Measurements from ENCODE around the gene SLC34A1. TPM values are rescaled to one million over a fixed set of nuclear protein-coding genes. Genes with fewer than 3 reads are reported as not detected.
A peak's percentile ranks its signal among the peaks of the same experiment; 100 is the strongest.

The SLC34A1 gene
- total RNA-seq, 1 donor = not detected

- no peak overlapping the region for H3K4me3 ChIP-seq (ENCODE audit: low read depth, low read length)
- no peak for DNase-seq (ENCODE audit: low read depth)
- TF ChIP-seq, protein P1, sequence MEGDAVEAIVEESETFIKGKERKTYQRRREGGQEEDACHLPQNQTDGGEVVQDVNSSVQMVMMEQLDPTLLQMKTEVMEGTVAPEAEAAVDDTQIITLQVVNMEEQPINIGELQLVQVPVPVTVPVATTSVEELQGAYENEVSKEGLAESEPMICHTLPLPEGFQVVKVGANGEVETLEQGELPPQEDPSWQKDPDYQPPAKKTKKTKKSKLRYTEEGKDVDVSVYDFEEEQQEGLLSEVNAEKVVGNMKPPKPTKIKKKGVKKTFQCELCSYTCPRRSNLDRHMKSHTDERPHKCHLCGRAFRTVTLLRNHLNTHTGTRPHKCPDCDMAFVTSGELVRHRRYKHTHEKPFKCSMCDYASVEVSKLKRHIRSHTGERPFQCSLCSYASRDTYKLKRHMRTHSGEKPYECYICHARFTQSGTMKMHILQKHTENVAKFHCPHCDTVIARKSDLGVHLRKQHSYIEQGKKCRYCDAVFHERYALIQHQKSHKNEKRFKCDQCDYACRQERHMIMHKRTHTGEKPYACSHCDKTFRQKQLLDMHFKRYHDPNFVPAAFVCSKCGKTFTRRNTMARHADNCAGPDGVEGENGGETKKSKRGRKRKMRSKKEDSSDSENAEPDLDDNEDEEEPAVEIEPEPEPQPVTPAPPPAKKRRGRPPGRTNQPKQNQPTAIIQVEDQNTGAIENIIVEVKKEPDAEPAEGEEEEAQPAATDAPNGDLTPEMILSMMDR (IDR thresholded peaks at IDR 0.05; ENCODE audit: insufficient read depth, low read length) = no peak
Measured at GRCh38 chr5:177443144-177443983, 59.1 kb downstream of the SLC34A1 start.

DNA sequence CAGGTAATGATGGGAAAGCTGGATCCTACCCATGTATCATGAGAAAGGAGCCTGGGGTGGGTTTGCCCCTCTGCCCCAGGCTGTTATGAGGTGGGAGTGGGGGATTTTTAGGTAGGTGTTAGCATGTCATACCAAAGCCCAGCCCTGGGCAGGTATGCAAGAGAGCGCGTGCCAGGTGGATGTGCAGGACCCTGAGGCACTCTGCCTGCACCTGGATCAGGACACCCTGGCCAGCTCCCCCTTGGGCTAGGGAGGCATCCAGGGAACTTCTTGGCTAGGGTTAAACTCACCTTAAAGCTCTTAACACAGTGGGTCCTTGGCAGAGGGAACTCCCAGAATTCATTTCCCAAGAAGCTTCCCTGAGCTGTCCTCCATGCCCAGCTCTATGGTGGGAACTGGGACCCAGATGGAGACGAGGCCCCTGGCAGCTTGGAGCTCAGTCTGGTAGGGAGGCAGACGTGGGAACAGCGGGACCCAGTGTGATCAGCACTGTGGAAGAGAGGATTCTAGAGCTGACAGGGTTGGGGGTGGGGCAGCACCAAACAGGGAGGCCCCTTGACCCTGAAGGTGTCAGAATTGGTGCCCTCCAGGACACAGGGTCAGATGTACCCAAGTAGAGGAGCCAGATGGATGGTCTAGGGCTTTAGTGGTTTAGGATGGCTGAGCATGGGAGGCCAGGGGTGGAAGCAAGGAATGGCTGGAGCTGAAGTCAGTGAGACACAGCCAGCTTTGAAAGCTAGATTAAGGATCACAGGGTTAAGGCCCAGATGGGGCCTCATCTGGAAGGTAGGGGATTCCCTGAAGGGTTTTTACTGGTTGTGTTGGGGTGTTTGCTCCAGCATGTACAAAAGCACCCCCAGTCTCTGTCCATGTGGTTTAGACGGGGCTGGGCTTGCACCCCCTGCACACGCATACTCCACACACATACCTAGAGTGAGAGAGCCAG, 60.1 kb downstream of the SLC34A1 start:
- TF ChIP-seq, protein P1 (IDR thresholded peaks at IDR 0.05; ENCODE audit: insufficient read depth, low read length) = no peak
- no peak overlapping the region for H3K4me3 ChIP-seq (ENCODE audit: low read depth, low read length)
- DNase-seq (ENCODE audit: low read depth) = no peak

DNA sequence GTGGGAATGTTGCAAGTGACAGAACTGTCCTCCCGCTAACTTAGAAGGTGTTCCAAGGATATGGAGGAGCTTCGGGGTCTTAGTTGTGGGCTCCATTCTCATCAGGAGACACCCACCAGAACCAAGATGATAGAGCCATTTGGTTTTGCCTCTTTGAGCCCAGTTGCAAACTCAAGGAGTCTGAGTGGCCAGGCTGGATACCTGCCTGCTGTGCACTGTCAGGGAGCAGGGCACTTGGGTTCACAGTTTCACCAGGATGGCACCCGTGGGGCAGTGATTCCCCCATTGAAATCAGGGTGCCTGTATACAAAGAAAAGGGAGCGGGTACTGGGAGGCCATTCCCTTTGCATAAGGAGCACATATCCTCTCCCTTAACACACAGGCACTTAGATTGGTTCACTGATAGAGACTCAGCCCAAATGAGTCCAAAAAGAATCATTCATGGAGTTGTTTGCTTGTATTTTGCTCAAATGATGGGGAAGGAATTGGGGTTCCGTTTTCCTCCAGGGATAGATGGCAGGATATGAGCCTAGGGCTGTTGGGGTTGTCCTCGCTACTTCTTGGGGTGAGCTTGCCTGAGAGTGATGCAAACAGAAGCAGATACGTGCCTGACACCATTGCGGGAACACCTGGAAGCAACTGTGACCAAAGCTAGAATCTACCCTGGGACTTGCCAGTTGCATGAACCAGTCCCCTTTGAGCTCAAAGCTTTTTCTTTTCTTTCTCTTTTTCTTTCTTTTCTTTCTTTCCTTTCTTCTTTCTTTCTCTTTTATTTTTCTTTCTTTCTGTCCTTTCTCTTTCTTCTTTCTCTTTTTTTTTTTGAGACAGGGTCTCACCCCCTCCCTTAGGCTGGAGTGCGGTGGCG, 61.0 kb downstream of the SLC34A1 start:
- TF ChIP-seq, protein P1 (IDR thresholded peaks at IDR 0.05; ENCODE audit: insufficient read depth, low read length) = no peak
- H3K4me3 ChIP-seq (ENCODE audit: low read depth, low read length) = no peak overlapping the region
- no peak for DNase-seq (ENCODE audit: low read depth)

- TF ChIP-seq, protein P1 (IDR thresholded peaks at IDR 0.05; ENCODE audit: insufficient read depth, low read length) = no peak
- peak overlapping the region; percentile 77 for H3K4me3 ChIP-seq (ENCODE audit: low read depth, low read length)
- no peak for DNase-seq (ENCODE audit: low read depth)
Measured at GRCh38 chr5:177445917-177446199, 61.6 kb downstream of the SLC34A1 start.

DNA sequence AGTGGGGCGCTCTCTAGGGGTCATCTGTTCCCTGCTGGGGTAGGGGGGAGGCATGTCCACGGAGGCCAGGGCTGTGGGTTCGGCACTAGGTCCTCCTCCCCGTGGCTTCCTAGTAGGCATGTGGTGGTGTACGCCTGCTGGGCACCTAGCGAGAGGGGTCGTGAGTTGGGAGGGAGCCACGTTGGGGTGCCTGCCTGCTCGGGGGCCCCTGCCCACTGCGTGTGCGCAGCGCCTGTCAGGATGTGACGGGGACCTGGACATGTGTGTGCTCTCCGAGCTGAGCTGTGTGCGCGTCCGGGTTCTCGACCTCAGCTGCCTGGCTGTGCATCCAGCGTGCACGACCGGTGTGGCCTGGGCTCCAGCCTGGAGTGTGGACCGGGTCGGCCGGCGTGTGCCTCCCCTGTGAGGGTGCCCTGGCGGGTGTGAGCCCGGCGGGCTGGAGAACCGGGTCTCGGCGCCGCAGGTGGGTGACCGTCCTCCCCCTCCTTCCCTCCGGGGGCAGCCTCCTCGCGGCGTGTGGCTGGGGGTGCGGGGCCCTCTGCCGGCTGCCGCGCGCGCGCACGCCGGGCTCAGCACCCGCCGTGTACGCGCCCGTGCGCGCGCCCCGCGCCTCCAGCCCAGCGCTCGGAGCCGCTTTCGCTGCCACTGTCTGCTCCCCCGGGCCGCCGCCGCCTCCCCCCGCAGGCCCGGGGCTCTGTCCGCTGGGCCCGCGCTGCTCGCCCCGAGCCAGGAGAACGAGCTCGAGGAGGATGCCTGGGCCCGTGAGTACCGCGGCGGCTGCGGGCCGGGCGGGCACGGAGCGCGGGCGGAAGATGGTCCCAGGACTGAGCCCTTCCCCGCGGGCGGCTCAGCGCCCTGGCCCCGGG, 62.2 kb downstream of the SLC34A1 start, which contains the start of gene PRR7:
Gene PRR7 (plus strand): TSS at position 615 of the 866 bp plus-strand sequence. CDS start 8,254 bp downstream, outside the sequence.
- DNase-seq (ENCODE audit: low read depth) = peak; percentile 39
- TF ChIP-seq, protein P1 (IDR thresholded peaks at IDR 0.05; ENCODE audit: insufficient read depth, low read length) = no peak
- H3K4me3 ChIP-seq (ENCODE audit: low read depth, low read length) = peak within 1 kb of the TSS; percentile 77
